Measurements from ENCODE around the gene SORCS2.

DNA sequence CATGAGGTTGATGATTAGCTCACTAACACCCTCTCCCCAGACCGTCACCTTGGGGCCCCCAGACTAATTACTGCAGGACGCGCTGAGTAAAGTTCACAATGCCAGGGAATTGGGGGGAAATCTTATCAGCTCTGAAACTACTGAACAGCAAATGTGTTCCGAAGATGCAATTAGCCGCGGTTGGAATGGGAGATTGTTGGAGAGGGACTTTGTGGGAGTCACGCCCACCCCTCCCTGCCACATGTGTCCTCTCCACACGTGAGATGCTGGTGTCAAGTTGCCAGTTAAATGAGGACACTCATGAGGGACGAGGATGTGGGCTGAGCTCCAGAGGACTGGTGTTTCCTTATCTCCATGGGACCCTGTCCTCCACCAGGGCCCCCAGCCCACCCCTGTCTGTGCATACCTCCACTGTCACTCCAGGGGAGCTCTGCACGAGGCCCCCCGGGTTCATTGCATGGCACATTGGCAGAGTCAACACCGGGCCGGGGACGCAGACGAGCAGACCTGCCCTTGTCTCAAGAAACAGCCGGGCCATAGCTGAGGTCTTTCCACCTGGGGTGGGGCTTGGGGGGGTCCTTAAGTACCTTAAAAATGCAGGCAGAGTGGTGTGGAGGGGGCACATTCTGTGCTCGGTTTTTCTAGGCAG, 417.8 kb downstream of the SORCS2 start:
- no peak for TF ChIP-seq CTCF (IDR thresholded peaks at IDR 0.05)
- TF ChIP-seq POLR2A (IDR thresholded peaks at IDR 0.05) = no peak

Measured in uterus (tissue), 2 donors.